Neural progenitor cell (in vitro differentiated cells): Measurements from ENCODE around the gene SPINDOC.
"Not testable (repeated sequence)": the region's sequence is repeated elsewhere in the genome, so short reads cannot be mapped to it uniquely, and the experiment has no call there.

Experiments
- EZH2 ChIP-seq: fragments of 200-600 bp; sonication (generic); IDR thresholded peaks from 2 replicates; pipeline ENCODE4 v1.6.1; 2017; ENCODE audit warnings: antibody characterized with exemption, mild to moderate bottlenecking, moderate library complexity
- EZH2phosphoT487 ChIP-seq: fragments of 200-600 bp; sonication (generic); IDR thresholded peaks from 2 replicates; pipeline ENCODE4 v1.6.1; 2017; ENCODE audit warnings: antibody characterized with exemption
- TF ChIP-seq, protein P1 (sequence below): fragments of 200-600 bp; sonication (generic); IDR thresholded peaks from 2 replicates; pipeline ENCODE4 v1.5.1; 2017; ENCODE audit warnings: antibody characterized with exemption, mild to moderate bottlenecking

DNA sequence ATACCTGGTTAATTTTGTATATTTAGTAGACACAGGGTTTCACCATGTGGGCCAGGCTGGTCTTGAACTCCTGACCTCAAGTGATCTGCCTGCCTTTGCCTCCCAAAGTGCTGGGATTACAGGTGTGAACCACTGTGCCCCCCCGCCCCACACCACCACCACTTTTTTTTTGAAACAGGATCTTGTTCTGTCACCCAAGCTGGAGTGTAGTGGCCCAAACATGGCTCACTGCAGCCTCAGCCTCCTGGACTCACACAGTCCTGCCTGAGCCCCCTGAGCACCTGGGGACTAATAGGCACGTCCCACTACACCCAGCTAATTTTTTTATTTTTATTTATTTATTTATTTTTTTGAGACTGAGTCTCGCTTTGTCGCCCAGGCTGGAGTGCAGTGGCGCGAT, 50.4 kb downstream of the SPINDOC start:
- TF ChIP-seq, protein P1, sequence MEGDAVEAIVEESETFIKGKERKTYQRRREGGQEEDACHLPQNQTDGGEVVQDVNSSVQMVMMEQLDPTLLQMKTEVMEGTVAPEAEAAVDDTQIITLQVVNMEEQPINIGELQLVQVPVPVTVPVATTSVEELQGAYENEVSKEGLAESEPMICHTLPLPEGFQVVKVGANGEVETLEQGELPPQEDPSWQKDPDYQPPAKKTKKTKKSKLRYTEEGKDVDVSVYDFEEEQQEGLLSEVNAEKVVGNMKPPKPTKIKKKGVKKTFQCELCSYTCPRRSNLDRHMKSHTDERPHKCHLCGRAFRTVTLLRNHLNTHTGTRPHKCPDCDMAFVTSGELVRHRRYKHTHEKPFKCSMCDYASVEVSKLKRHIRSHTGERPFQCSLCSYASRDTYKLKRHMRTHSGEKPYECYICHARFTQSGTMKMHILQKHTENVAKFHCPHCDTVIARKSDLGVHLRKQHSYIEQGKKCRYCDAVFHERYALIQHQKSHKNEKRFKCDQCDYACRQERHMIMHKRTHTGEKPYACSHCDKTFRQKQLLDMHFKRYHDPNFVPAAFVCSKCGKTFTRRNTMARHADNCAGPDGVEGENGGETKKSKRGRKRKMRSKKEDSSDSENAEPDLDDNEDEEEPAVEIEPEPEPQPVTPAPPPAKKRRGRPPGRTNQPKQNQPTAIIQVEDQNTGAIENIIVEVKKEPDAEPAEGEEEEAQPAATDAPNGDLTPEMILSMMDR, result not testable (repeated sequence)
- TF ChIP-seq EZH2phosphoT487, EZH2: not testable (repeated sequence)
